Measurements from ENCODE around the gene CD151.

The CD151 gene

GRCh38 chr11:797296-798092 is 35.3 kb upstream of the CD151 start:
- DNase-seq, result peak; percentile 77

GRCh38 chr11:798093-798713 is 34.5 kb upstream of the CD151 start, which contains the start of gene SLC25A22:
Gene SLC25A22 (minus strand): TSS chr11:798281. CDS start chr11:795006, 3,275 bp downstream.
- peak; percentile 56 for DNase-seq

- no peak for DNase-seq
Measured at GRCh38 chr11:799641-800316, 33.0 kb upstream of the CD151 start.

- DNase-seq, result no peak
Measured at GRCh38 chr11:800473-800872, 32.3 kb upstream of the CD151 start.

GRCh38 chr11:801097-801780 is 31.5 kb upstream of the CD151 start:
- no peak for DNase-seq

GRCh38 chr11:802018-802617 is 30.6 kb upstream of the CD151 start:
- DNase-seq, result no peak

- DNase-seq, result no peak
Measured at GRCh38 chr11:802693-803466, 29.9 kb upstream of the CD151 start.

GRCh38 chr11:803467-803742 is 29.3 kb upstream of the CD151 start:
- DNase-seq, result no peak

GRCh38 chr11:803770-804598 is 28.8 kb upstream of the CD151 start:
- DNase-seq, result no peak

GRCh38 chr11:804599-804964 is 28.2 kb upstream of the CD151 start:
- no peak for DNase-seq

- DNase-seq, result no peak
Measured at GRCh38 chr11:808427-809286, 24.1 kb upstream of the CD151 start.

GRCh38 chr11:809287-810039 is 23.3 kb upstream of the CD151 start, which contains the start of gene RPLP2:
Gene RPLP2 (plus strand): TSS chr11:809967. CDS start chr11:810235, 268 bp downstream.
- peak; percentile 82 for DNase-seq

- no peak for DNase-seq
Measured at GRCh38 chr11:810040-810567, 22.6 kb upstream of the CD151 start.

- DNase-seq, result no peak
Measured at GRCh38 chr11:811446-812245, 21.1 kb upstream of the CD151 start.

GRCh38 chr11:812390-812789 is 20.4 kb upstream of the CD151 start:
- no peak for DNase-seq

- DNase-seq, result no peak
Measured at GRCh38 chr11:813072-813455, 19.7 kb upstream of the CD151 start.

- DNase-seq, result no peak
Measured at GRCh38 chr11:813456-814096, 19.2 kb upstream of the CD151 start.

All from NCI-H2171 (cell line).